Smooth muscle cell (in vitro differentiated cells): Measurements from ENCODE around the gene SRSF4. TPM values are rescaled to one million over a fixed set of nuclear protein-coding genes. Genes with fewer than 3 reads are reported as not detected.

Source experiments
- DNase-seq: peaks from one replicate; lab custom pipeline; 2025; ENCODE audit not compliant: unreplicated experiment; lab: John Stamatoyannopoulos, UW
- H2AFZ ChIP-seq: fragments of 200-600 bp; sonication (generic); 2 replicates; pipeline ENCODE4 v1.6.0; 2016; ENCODE audit warnings: antibody characterized with exemption, low read depth, mild to moderate bottlenecking
- H3F3A ChIP-seq: fragments of 200-600 bp; sonication (generic); 2 replicates; pipeline ENCODE4 v1.6.0; 2017; ENCODE audit warnings: antibody characterized with exemption, low read depth
- H3K27ac ChIP-seq: fragments of 200-600 bp; sonication (generic); 2 replicates; pipeline ENCODE4 v1.5.1; 2016; ENCODE audit warnings: low read depth, mild to moderate bottlenecking
- H3K27me3 ChIP-seq: fragments of 200-600 bp; sonication (generic); 2 replicates; pipeline ENCODE4 v1.6.1; 2016; ENCODE audit warnings: low read depth, mild to moderate bottlenecking
- H3K36me3 ChIP-seq: fragments of 200-600 bp; sonication (generic); 2 replicates; pipeline ENCODE4 v1.5.1; 2016; ENCODE audit warnings: low read depth
- H3K4me1 ChIP-seq: fragments of 200-600 bp; sonication (generic); 2 replicates; pipeline ENCODE4 v1.5.1; 2016; ENCODE audit warnings: low read depth
- H3K4me2 ChIP-seq: fragments of 200-600 bp; sonication (generic); 2 replicates; pipeline ENCODE4 v1.6.0; 2016; ENCODE audit warnings: mild to moderate bottlenecking
- H3K4me3 ChIP-seq: fragments of 200-600 bp; sonication (generic); 2 replicates; pipeline ENCODE4 v1.5.1; 2016; ENCODE audit warnings: mild to moderate bottlenecking
- H3K79me2 ChIP-seq: fragments of 200-600 bp; sonication (generic); 2 replicates; pipeline ENCODE4 v1.6.0; 2016; ENCODE audit warnings: low read depth, mild to moderate bottlenecking
- H3K9ac ChIP-seq: fragments of 200-600 bp; sonication (generic); 2 replicates; pipeline ENCODE4 v1.6.0; 2016; ENCODE audit warnings: low read depth
- H3K9me3 ChIP-seq: fragments of 200-600 bp; sonication (generic); replicated peaks from 2 replicates; pipeline ENCODE4 v1.5.1; 2016; ENCODE audit warnings: low read depth
- H4K20me1 ChIP-seq: fragments of 200-600 bp; sonication (generic); 2 replicates; pipeline ENCODE4 v1.6.0; 2016; ENCODE audit warnings: low read depth
- CTCF ChIP-seq: fragments of 200-600 bp; sonication (generic); IDR thresholded peaks from 2 replicates; pipeline ENCODE4 v1.5.1; 2017; ENCODE audit warnings: borderline replicate concordance, mild to moderate bottlenecking, antibody characterized with exemption; ENCODE audit not compliant: insufficient read depth, poor library complexity, severe bottlenecking
- WGBS: methylation state at CpG from one replicate; pipeline ENCODE4 v1.1.7; 2016; ENCODE audit warnings: low lambda C conversion rate; 5-methylcytosine and 5-hydroxymethylcytosine counted together
- polyA plus RNA-seq: library from polyadenylated mRNA; unstranded; fragments of >200 nt; fragmentation: Nextera tagmentation; extraction: Ambion mirVana; gene quantifications from 2 replicates; pipeline ENCODE4 v1.2.1, GENCODE V29; 2016
- total RNA-seq: library from RNA; depleted of rRNA; stranded (reverse); fragments of >200 nt; gene quantifications from 2 replicates; pipeline ENCODE4 v1.2.3, GENCODE V29; 2014

The SRSF4 gene
- total and polyA plus RNA-seq, 2 experiments from 2014 or later, result 53.9 to 98.7 TPM

- no peak overlapping the region for H3K9ac ChIP-seq
Measured at GRCh38 chr1:29176576-29176975, 5.1 kb downstream of the SRSF4 start.

GRCh38 chr1:29172415-29172939 is 9.2 kb downstream of the SRSF4 start:
- Histone ChIP-seq H3K27ac (no peak overlapping the region), H3K4me1 (peaks cover 24% of the 10 kb centered on the region), H3K4me3 (no peak overlapping the region), H3F3A (peaks cover 10% of the 10 kb centered on the region), H3K9ac (no peak overlapping the region), H3K4me2 (no peak overlapping the region), H3K79me2 (peaks cover 98% of the 10 kb centered on the region), H4K20me1 (peaks cover 98% of the 10 kb centered on the region), H3K27me3 (no peaks in the 10 kb centered on the region), H3K36me3 (no peaks in the 10 kb centered on the region), H2AFZ (no peak overlapping the region), H3K9me3 (no peaks in the 10 kb centered on the region)
- DNase-seq, result no peak
- no peak for TF ChIP-seq CTCF
- WGBS, result 94% methylated on average over 8 of the region's 8 CpGs

More at GRCh38 chr1:29176576-29176975, 5.1 kb downstream of the SRSF4 start:
- no peaks in the 10 kb centered on the region for H3K9me3 ChIP-seq
- no peak for DNase-seq
- H3K4me1 ChIP-seq, result peaks cover 24% of the 10 kb centered on the region
- H4K20me1 ChIP-seq, result peaks cover 94% of the 10 kb centered on the region
- no peak overlapping the region for H2AFZ ChIP-seq
- H3K79me2 ChIP-seq, result peaks cover 95% of the 10 kb centered on the region
- H3K4me2 ChIP-seq, result peak overlapping the region; percentile 64
- H3K27me3 ChIP-seq, result no peaks in the 10 kb centered on the region
- no peak overlapping the region for H3K4me3 ChIP-seq
- no peak for TF ChIP-seq CTCF
- H3K27ac ChIP-seq, result peak overlapping the region; percentile 68
- no peaks in the 10 kb centered on the region for H3K36me3 ChIP-seq
- peaks cover 2% of the 10 kb centered on the region for H3F3A ChIP-seq
- 39% methylated on average over 4 of the region's 4 CpGs for WGBS

GRCh38 chr1:29171521-29171920 is 10.2 kb downstream of the SRSF4 start:
- H3K4me3 ChIP-seq, result no peak overlapping the region
- no peaks in the 10 kb centered on the region for H3K9me3 ChIP-seq
- H3K36me3 ChIP-seq, result no peaks in the 10 kb centered on the region
- H3K4me1 ChIP-seq, result peaks cover 26% of the 10 kb centered on the region
- H3K27me3 ChIP-seq, result no peaks in the 10 kb centered on the region
- H3K79me2 ChIP-seq, result peaks cover 98% of the 10 kb centered on the region
- TF ChIP-seq CTCF, result no peak
- 93% methylated on average over 5 of the region's 5 CpGs for WGBS
- peak overlapping the region; percentile 60 for H3K27ac ChIP-seq
- H3K4me2 ChIP-seq, result peak overlapping the region; percentile 48
- H3K9ac ChIP-seq, result no peak overlapping the region
- DNase-seq, result no peak
- H2AFZ ChIP-seq, result no peak overlapping the region
- H3F3A ChIP-seq, result peaks cover 17% of the 10 kb centered on the region
- peaks cover 98% of the 10 kb centered on the region for H4K20me1 ChIP-seq

GRCh38 chr1:29171089-29171488 is 10.6 kb downstream of the SRSF4 start:
- Histone ChIP-seq H3K9ac (no peak overlapping the region), H4K20me1 (peaks cover 98% of the 10 kb centered on the region), H3K27me3 (no peaks in the 10 kb centered on the region), H3K79me2 (peaks cover 98% of the 10 kb centered on the region), H3F3A (peaks cover 22% of the 10 kb centered on the region), H3K36me3 (no peaks in the 10 kb centered on the region), H3K4me1 (peaks cover 29% of the 10 kb centered on the region), H3K27ac (peak overlapping the region; percentile 60), H3K4me3 (no peak overlapping the region), H3K9me3 (no peaks in the 10 kb centered on the region), H3K4me2 (peak overlapping the region; percentile 48), H2AFZ (no peak overlapping the region)
- no peak for TF ChIP-seq CTCF
- 33% methylated on average over 3 of the region's 3 CpGs for WGBS
- no peak for DNase-seq
